Loucy (cell line): ENCODE measurements around the gene ZNF775.

ENCODE experiments used
- H2AFZ ChIP-seq: fragments of 200-600 bp; sonication (generic); 2 replicates; pipeline ENCODE4 v1.6.0; 2016; ENCODE audit warnings: antibody characterized with exemption, mild to moderate bottlenecking, low read length, moderate library complexity
- H3F3A ChIP-seq: fragments of 200-600 bp; 2 replicates; pipeline ENCODE4 v1.6.0; 2016; ENCODE audit warnings: antibody characterized with exemption, low read depth, mild to moderate bottlenecking
- H3K27me3 ChIP-seq: fragments of 200-600 bp; sonication (generic); 2 replicates; pipeline ENCODE4 v1.6.1; 2014; ENCODE audit warnings: low read length, mild to moderate bottlenecking; ENCODE audit not compliant: insufficient read depth, poor library complexity, severe bottlenecking
- H3K36me3 ChIP-seq: fragments of 200-600 bp; sonication (generic); 2 replicates; pipeline ENCODE4 v1.6.1; 2016; ENCODE audit warnings: low read length; ENCODE audit not compliant: insufficient read depth
- H3K4me1 ChIP-seq: fragments of 200-600 bp; sonication (generic); 2 replicates; pipeline ENCODE4 v1.5.1; 2014; ENCODE audit warnings: low read length, mild to moderate bottlenecking; ENCODE audit not compliant: insufficient read depth, poor library complexity, severe bottlenecking
- H3K4me2 ChIP-seq: fragments of 200-600 bp; sonication (generic); 2 replicates; pipeline ENCODE4 v1.6.0; 2014; ENCODE audit warnings: antibody characterized with exemption, low read length, low read depth, mild to moderate bottlenecking; ENCODE audit not compliant: poor library complexity, severe bottlenecking
- H3K4me3 ChIP-seq: fragments of 200-600 bp; sonication (generic); 2 replicates; pipeline ENCODE4 v1.5.1; 2014; ENCODE audit warnings: low read length, mild to moderate bottlenecking, mixed read lengths; ENCODE audit not compliant: poor library complexity, severe bottlenecking
- H3K79me2 ChIP-seq: fragments of 200-600 bp; sonication (generic); 2 replicates; pipeline ENCODE4 v1.6.1; 2014; ENCODE audit warnings: low read length; ENCODE audit not compliant: insufficient read depth
- H3K9ac ChIP-seq: fragments of 200-600 bp; sonication (generic); 2 replicates; pipeline ENCODE4 v1.6.0; 2014; ENCODE audit warnings: mild to moderate bottlenecking, low read depth, low read length, moderate library complexity; ENCODE audit not compliant: poor library complexity, severe bottlenecking
- H3K9me2 ChIP-seq: fragments of 200-600 bp; sonication (generic); replicated peaks from 2 replicates; pipeline ENCODE4 v1.6.1; 2016; ENCODE audit warnings: low read depth, low read length, mixed read lengths
- H3K9me3 ChIP-seq: fragments of 200-600 bp; sonication (generic); 2 replicates; pipeline ENCODE4 v1.6.1; 2014; ENCODE audit warnings: mild to moderate bottlenecking, antibody characterized with exemption, low read length, low read depth; ENCODE audit not compliant: insufficient read depth
- H4K20me1 ChIP-seq: fragments of 200-600 bp; sonication (generic); 2 replicates; pipeline ENCODE4 v1.6.0; 2014; ENCODE audit warnings: antibody characterized with exemption, low read length, mild to moderate bottlenecking; ENCODE audit not compliant: insufficient read depth, poor library complexity, severe bottlenecking
- EZH2phosphoT487 ChIP-seq: fragments of 200-600 bp; IDR thresholded peaks from 2 replicates; pipeline ENCODE4 v1.6.1; 2018; ENCODE audit warnings: antibody characterized with exemption, mild to moderate bottlenecking, moderate library complexity, borderline replicate concordance
- TF ChIP-seq, protein P1 (sequence below): fragments of 200-600 bp; sonication (generic); conservative IDR thresholded peaks from 2 replicates; pipeline ENCODE4 v1.5.1; 2014; ENCODE audit warnings: mild to moderate bottlenecking, antibody characterized with exemption, low read length

The ZNF775 gene

DNA sequence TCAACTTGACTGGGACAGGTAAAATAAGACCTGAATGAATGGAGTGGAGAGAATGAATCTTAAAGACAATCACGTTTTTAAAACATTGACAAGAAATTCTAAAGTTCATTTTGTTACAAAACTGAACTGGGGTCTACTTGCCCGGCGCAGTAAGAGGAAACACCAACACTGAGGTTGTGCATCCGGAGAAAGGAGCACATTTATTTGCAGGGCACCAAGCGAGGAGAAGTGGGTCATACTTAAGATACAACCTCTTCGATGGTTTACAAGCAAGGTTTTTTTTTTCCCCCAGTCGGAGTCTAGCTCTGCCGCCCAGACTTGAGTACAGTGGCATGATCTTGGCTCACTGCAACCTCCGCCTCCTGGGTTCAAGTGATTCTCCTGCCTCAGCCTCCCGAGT, 13.9 kb upstream of the ZNF775 start:
- H3K27me3 ChIP-seq: peaks cover 6% of the 10 kb centered on the region
- no peaks in the 10 kb centered on the region for H3K9me2 ChIP-seq
- peaks cover 26% of the 10 kb centered on the region for H3K79me2 ChIP-seq
- no peak overlapping the region for H3K9ac ChIP-seq
- no peak overlapping the region for H2AFZ ChIP-seq
- peaks cover 12% of the 10 kb centered on the region for H4K20me1 ChIP-seq
- H3K4me1 ChIP-seq: peaks cover 57% of the 10 kb centered on the region
- H3K9me3 ChIP-seq: no peaks in the 10 kb centered on the region
- no peaks in the 10 kb centered on the region for H3K36me3 ChIP-seq
- H3K4me3 ChIP-seq: no peak overlapping the region
- TF ChIP-seq EZH2phosphoT487: no peak
- TF ChIP-seq, protein P1, sequence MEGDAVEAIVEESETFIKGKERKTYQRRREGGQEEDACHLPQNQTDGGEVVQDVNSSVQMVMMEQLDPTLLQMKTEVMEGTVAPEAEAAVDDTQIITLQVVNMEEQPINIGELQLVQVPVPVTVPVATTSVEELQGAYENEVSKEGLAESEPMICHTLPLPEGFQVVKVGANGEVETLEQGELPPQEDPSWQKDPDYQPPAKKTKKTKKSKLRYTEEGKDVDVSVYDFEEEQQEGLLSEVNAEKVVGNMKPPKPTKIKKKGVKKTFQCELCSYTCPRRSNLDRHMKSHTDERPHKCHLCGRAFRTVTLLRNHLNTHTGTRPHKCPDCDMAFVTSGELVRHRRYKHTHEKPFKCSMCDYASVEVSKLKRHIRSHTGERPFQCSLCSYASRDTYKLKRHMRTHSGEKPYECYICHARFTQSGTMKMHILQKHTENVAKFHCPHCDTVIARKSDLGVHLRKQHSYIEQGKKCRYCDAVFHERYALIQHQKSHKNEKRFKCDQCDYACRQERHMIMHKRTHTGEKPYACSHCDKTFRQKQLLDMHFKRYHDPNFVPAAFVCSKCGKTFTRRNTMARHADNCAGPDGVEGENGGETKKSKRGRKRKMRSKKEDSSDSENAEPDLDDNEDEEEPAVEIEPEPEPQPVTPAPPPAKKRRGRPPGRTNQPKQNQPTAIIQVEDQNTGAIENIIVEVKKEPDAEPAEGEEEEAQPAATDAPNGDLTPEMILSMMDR: no peak
- H3F3A ChIP-seq: peaks cover 8% of the 10 kb centered on the region; the same call in 1 of the 2 replicates
- H3K4me2 ChIP-seq: no peak overlapping the region

DNA sequence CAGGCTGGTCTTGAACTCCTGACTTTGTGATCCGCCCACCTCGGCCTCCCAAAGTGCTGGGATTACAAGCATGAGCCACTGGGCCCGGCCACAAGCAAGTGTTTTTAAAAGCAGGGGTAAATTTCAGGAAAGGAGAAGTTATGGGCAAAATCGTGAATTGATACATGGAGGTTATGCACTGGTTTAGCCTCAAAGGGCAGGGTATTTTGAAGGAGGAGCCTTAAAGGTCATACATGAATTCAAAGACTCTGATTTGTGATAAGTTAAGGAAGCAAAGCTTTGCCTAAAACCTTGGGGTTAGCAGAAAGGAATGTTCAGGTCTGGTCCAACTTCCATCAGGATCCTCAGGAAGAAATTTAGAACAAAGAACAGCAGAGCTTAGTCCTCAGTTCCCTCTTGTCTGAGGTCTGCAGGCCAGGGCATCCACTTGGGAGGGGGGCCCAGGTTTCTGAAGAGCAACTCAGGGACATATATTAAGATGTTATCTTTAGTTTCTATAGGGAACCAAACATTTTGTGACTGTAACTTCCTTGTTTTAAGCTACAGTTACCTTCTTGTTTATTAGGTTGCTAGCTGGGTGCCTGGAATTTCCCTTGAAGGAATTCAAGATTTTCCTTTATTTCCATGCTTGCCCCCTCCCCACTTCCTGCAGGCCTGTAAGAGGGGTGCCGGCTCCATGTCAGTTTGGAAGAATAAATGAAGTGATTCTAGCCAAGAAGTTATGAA, 13.3 kb upstream of the ZNF775 start:
- peak overlapping the region; percentile 35 for H3K9ac ChIP-seq

DNA sequence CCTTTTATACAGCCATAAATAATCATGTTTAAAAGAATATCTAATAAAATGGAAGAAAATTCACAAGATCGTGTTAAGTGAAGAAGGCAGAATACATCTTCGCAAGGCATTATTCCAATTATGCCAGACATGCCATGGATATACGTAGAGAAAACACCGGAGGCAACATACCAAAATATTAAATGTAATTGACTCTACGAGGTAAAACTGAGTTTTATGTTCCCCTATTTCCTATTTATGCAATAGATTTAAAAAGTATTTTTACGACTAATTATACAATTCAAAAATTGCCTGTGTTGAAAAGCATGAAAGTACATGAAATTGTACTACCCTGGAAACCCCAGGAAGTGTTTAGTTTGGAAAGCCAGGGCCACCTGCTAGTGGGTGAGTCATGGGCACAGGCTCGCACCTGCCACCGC, 11.4 kb upstream of the ZNF775 start:
- H4K20me1 ChIP-seq: peaks cover 35% of the 10 kb centered on the region
- no peaks in the 10 kb centered on the region for H3K9me2 ChIP-seq
- H3K4me3 ChIP-seq: peak overlapping the region; percentile 99
- H3K9ac ChIP-seq: peak overlapping the region; percentile 100
- no peak for TF ChIP-seq EZH2phosphoT487
- TF ChIP-seq, protein P1: no peak
- peaks cover 3% of the 10 kb centered on the region; the same call in 1 of the 2 replicates for H3K36me3 ChIP-seq
- peaks cover 57% of the 10 kb centered on the region for H3K4me1 ChIP-seq
- H3K79me2 ChIP-seq: peaks cover 51% of the 10 kb centered on the region
- 0 out of 2 replicates have a peak, but pooled peaks cover 8% of the 10 kb centered on the region for H3F3A ChIP-seq
- H3K4me2 ChIP-seq: peak overlapping the region; percentile 89
- no peaks in the 10 kb centered on the region for H3K9me3 ChIP-seq
- H2AFZ ChIP-seq: peak overlapping the region; percentile 9; the same call in 1 of the 2 replicates
- peaks cover 6% of the 10 kb centered on the region for H3K27me3 ChIP-seq

More for the DNA sequence above, 13.3 kb upstream of the ZNF775 start:
- Histone ChIP-seq H2AFZ (no peak overlapping the region), H3K27me3 (peaks cover 6% of the 10 kb centered on the region), H3K4me2 (peak overlapping the region; percentile 11), H3K9me2 (no peaks in the 10 kb centered on the region), H3K4me1 (peaks cover 62% of the 10 kb centered on the region), H3K9me3 (no peaks in the 10 kb centered on the region), H3F3A (0 out of 2 replicates have a peak, but pooled peaks cover 8% of the 10 kb centered on the region), H3K79me2 (peaks cover 33% of the 10 kb centered on the region), H3K4me3 (no peak overlapping the region), H4K20me1 (peaks cover 19% of the 10 kb centered on the region), H3K36me3 (no peaks in the 10 kb centered on the region)
- TF ChIP-seq, protein P1: no peak
- TF ChIP-seq EZH2phosphoT487: no peak
